Measurements from ENCODE around the gene ENPEP. TPM values are rescaled to one million over a fixed set of nuclear protein-coding genes. Genes with fewer than 3 reads are reported as not detected.

Gene ENPEP
- total RNA-seq, 1 donor from 2014 or later: not detected

GRCh38 chr4:110609044-110609750 is 133.2 kb downstream of the ENPEP start:
- no peak for DNase-seq (ENCODE audit: low read depth in 2 of 2)

DNA sequence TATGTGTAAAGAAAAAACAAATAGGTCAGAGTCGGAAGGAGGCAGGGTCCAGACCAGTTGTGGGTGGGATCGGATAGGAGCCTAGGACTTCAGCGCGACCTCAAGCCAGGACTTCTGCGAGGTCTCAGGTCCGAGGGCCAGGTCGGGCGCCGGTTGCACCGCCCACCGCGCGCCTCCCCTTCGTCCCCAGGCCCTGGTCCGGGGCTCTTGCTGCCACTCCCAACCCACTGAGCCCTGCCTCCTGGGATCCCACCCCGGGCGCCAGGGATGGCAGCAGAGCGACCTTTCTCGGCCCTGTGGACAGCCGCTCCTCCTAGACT is 134.6 kb downstream of the ENPEP start:
- no peak for DNase-seq (ENCODE audit: low read depth in 2 of 2)

- no peak for DNase-seq (ENCODE audit: low read depth in 2 of 2)
Observed at GRCh38 chr4:110610940-110611831, 135.2 kb downstream of the ENPEP start.

GRCh38 chr4:110611968-110612447 is 136.1 kb downstream of the ENPEP start:
- no peak for DNase-seq (ENCODE audit: low read depth in 2 of 2)

- DNase-seq (ENCODE audit: low read depth in 2 of 2): no peak
Observed at GRCh38 chr4:110612631-110613269, 136.8 kb downstream of the ENPEP start.

DNA sequence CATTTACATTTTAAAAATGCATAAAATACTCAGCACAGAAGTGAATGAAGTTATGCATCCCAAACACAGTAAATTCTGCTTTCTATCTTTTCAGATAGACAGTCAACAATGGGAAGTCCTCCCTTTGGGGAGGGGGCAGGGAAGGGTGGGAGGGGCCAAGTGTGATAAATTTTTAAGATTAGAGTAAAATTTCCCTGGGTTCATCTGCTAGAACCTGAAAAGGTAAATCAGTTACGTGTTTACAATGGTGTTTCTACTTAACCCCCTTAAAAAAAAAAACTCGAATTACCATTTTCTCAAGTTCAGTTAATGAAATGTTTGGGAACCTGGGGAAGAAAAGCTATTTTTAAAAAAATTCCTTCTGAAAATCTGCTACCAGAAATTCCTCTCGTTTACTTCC is 137.8 kb downstream of the ENPEP start:
- no peak for DNase-seq (ENCODE audit: low read depth in 2 of 2)

DNA sequence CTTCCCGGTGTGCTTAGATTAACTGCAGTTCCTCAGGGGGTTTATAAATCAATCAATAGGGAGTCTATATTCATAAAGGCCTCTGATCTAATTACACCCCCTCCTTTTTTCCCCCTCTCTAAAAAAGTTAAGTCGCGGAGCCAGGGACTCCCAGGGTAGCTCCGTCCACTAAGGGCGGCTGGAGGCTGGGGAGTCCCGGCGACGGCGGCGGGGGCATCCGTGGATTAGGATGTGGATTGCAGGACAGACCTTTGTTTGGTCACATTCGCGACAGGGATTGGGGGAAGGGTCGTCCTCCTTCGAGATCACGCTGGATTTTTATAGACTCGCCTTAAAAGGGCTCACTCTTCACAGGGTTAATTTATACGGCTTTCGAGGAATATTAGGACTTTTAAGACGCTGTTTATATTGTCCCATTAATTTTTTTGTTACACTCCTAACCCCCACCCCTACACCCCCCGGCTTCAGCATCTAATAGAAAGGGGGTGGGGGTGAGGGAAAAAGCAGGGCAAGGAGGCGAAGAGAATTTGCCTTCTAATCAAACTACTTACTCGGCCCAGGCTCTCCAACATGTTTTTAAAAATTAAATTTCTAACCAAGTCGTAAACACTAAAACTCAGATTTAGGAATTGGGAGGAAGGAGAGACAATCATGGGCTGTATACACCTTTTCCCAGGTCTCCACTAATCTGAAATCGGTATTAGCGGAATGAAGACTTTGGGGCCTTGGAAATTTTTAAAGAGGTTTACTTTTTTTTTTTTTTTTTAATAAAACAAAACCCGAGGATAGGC is 138.4 kb downstream of the ENPEP start:
- no peak for DNase-seq (ENCODE audit: low read depth in 2 of 2)

Other genes with a start within 250 kb of the ENPEP start
- under 0.01 TPM in 1 of 2 replicates, not detected in the other for gene PITX2, start 146.9 kb downstream of the ENPEP start, total RNA-seq

All from lung microvascular endothelial cell (primary cell).